Heart left ventricle (tissue), 16 donors: ENCODE measurements around the gene SRXN1. TPM values are rescaled to one million over a fixed set of nuclear protein-coding genes. Genes with fewer than 3 reads are reported as not detected.

Experiments
- ATAC-seq, 4 donors: fragments of 200-7000 bp; cut with Tn5 transposase; one replicate each; pipeline ENCODE4 v1.9.1; 2020 to 2022; ENCODE audit warnings: moderate library complexity in 4 of 4, mild to moderate bottlenecking in 3 of 4, moderate number of reproducible peaks in 1 of 4
- DNase-seq, 5 donors: peaks; one replicate each; pipeline ENCODE4 v3.0.0-alpha.2; 2020
- H3K27ac ChIP-seq, 12 donors: fragments of 200-600 bp; sonication (generic) in 4 of 12; one replicate each; pipeline versions ENCODE4 v1.5.0 to v1.8.0; 2016 to 2022; ENCODE audit warnings: mild to moderate bottlenecking in 2 of 12
- H3K27me3 ChIP-seq, 9 donors: fragments of 200-600 bp; sonication (generic) in 2 of 9; one replicate each; pipeline versions ENCODE4 v1.5.1 to v1.8.0; 2016 to 2022; ENCODE audit warnings: mild to moderate bottlenecking in 3 of 9
- H3K36me3 ChIP-seq, 9 donors: fragments of 200-600 bp; sonication (generic) in 2 of 9; one replicate each; pipeline versions ENCODE4 v1.5.0 to v1.8.0; 2018 to 2022; ENCODE audit warnings: mild to moderate bottlenecking in 2 of 9
- H3K4me1 ChIP-seq, 12 donors: fragments of 200-600 bp; sonication (generic) in 4 of 12; one replicate each; pipeline versions ENCODE4 v1.5.0 to v1.8.0; 2016 to 2022; ENCODE audit warnings: mild to moderate bottlenecking in 3 of 12
- H3K4me3 ChIP-seq, 12 donors: fragments of 200-600 bp; sonication (generic) in 4 of 12; one replicate each; pipeline versions ENCODE4 v1.5.0 to v1.8.0; 2017 to 2022; ENCODE audit warnings: mild to moderate bottlenecking in 9 of 12, moderate library complexity in 4 of 12
- H3K9me3 ChIP-seq, 12 donors: fragments of 200-600 bp; sonication (generic) in 4 of 12; one replicate each; pipeline versions ENCODE4 v1.5.0 to v1.8.0; 2016 to 2022; ENCODE audit warnings: mild to moderate bottlenecking in 1 of 12
- POLR2A ChIP-seq, 2 donors: fragments of 450-650 bp; IDR thresholded peaks; one replicate each; pipeline ENCODE4 v1.6.1; 2017; ENCODE audit warnings: antibody characterized with exemption in 2 of 2, mild to moderate bottlenecking in 2 of 2, moderate library complexity in 2 of 2
- WGBS, 4 donors: extraction: QIAGEN DNeasy Blood & Tissue Kit in 2 of 4; methylation state at CpG; one replicate each; pipeline versions ENCODE4 v1.1.5 to v1.1.7; 2013 to 2018; 5-methylcytosine and 5-hydroxymethylcytosine counted together
- intact Hi-C, 10 donors: fragments of 100-400 bp; cut with DNase I; formaldehyde crosslinking; loops; one replicate each; pipeline versions ENCODE4 v1.11.1 to v1.14.2; 2022
- polyA plus RNA-seq, 2 donors: library from polyadenylated mRNA; stranded (reverse); fragments of 200-250 nt; gene quantifications; one replicate each; pipeline ENCODE4 v1.2.3, GENCODE V29; 2013
- total RNA-seq, 9 donors: library from RNA; depleted of rRNA in 2 of 9; stranded (reverse); fragments of >200 nt in 2 of 9; fragmentation: NEBNext Ultra II Directional in 3 of 9; extraction: Animal tissue kit (Norgen Biotek cat#: 25700) in 3 of 9; gene quantifications; one replicate each; pipeline versions ENCODE4 v1.1.0 to v1.2.4, GENCODE V29; 2016 to 2023
- TF ChIP-seq, protein P1 (sequence below), 12 donors: fragments of 200-600 bp; sonication (generic) in 4 of 12; IDR thresholded peaks; one replicate each; pipeline versions ENCODE4 v1.5.0 to v1.8.0; 2018 to 2022; ENCODE audit warnings: antibody characterized with exemption in 12 of 12, mild to moderate bottlenecking in 5 of 12
- donor health status: ischemic (EF 13 %, LVEDD 7.1; RV severe dilation, severe dysfunction).
- donor health status: healthy with polysubstance abuse.
- donor health status: DM: no; HTN: yes; CAD: no.
- donor health status: DM: no; HTN: no; CAD: no.
- donor health status: ischemic (EF 25% LVEDD 6.9; RV normal size, moderate dysfunction).
- donor health status: ischemic (EF 25% LVEDD 5.7; RV mildly dilated, moderate dysfunction).
- donor health status: healthy.
- donor health status: DM: yes; HTN: yes; CAD: no.
- donor health status: ischemic (EF 35%, LVEDD 5.7; RV mildly dilated, moderate dysfunction).
- donor health status: nonischemic (EF 11% LVEDD 7.7; RV severe dilation, severe dysfunction).
- donor health status: DM: yes; HTN: yes; CAD: no.
- donor health status: PGD.
- donor health status: ischemic (EF 29% LVEDD 5.4; RV normal size, mild dysfunction).
- donor health status: nonischemic (EF 23%, LVEDD 6.1; RV moderate dilation, normal function).

SRXN1 gene
- total and polyA plus RNA-seq, 11 donors: 11.8 to 147 (median 39.1) TPM

GRCh38 chr20:666877-667276 lies 13.9 kb upstream of the SRXN1 start:
- Histone ChIP-seq H3K36me3 (no peaks in the 10 kb centered on the region), H3K4me1 (peaks cover 0 to 56% (median 12%) of the 10 kb centered on the region in 12 donors), H3K27me3 (peaks cover 10 to 60% (median 45%) of the 10 kb centered on the region in 9 donors), H3K9me3 (no peaks in the 10 kb centered on the region), H3K27ac (peak overlapping the region; percentile 6 to 80 (median 62)), H3K4me3 (no peak overlapping the region)
- peak in 1 of 5 donors; percentile 47 for DNase-seq
- peak; percentile 40 to 78 (median 69) for ATAC-seq
- no peak for TF ChIP-seq POLR2A (IDR thresholded peaks at IDR 0.05)
- TF ChIP-seq, protein P1, sequence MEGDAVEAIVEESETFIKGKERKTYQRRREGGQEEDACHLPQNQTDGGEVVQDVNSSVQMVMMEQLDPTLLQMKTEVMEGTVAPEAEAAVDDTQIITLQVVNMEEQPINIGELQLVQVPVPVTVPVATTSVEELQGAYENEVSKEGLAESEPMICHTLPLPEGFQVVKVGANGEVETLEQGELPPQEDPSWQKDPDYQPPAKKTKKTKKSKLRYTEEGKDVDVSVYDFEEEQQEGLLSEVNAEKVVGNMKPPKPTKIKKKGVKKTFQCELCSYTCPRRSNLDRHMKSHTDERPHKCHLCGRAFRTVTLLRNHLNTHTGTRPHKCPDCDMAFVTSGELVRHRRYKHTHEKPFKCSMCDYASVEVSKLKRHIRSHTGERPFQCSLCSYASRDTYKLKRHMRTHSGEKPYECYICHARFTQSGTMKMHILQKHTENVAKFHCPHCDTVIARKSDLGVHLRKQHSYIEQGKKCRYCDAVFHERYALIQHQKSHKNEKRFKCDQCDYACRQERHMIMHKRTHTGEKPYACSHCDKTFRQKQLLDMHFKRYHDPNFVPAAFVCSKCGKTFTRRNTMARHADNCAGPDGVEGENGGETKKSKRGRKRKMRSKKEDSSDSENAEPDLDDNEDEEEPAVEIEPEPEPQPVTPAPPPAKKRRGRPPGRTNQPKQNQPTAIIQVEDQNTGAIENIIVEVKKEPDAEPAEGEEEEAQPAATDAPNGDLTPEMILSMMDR (IDR thresholded peaks at IDR 0.05): no peak
- intact Hi-C loops: loop anchor here in 4 of 10 donors (1.0 to 10.0 kb wide), 4 partner anchors 14 to 312 kb away; partner anchors contain the start of gene SRXN1 (in 1 of the 4)
- 25 to 32% (median 30%) methylated on average over 4 of the region's 4 CpGs for WGBS, 4 donors

GRCh38 chr20:665276-665675 lies 12.3 kb upstream of the SRXN1 start:
- no peaks in the 10 kb centered on the region for H3K36me3 ChIP-seq
- DNase-seq (no peak), ATAC-seq (no peak)
- 26 to 48% (median 44%) methylated on average over 6 of the region's 6 CpGs for WGBS, 4 donors
- TF ChIP-seq POLR2A (IDR thresholded peaks at IDR 0.05): no peak
- TF ChIP-seq, protein P1 (IDR thresholded peaks at IDR 0.05): no peak
- no peaks in the 10 kb centered on the region for H3K9me3 ChIP-seq
- intact Hi-C loops: loop anchor here in 4 of 10 donors (5.0 to 10.0 kb wide), 3 partner anchors 62 to 310 kb away; no protein-coding TSS in a partner anchor
- H3K27ac ChIP-seq: peak overlapping the region in 1 of 12 donors; percentile 76
- no peak overlapping the region for H3K4me3 ChIP-seq
- peaks cover 0 to 54% (median 16%) of the 10 kb centered on the region in 12 donors for H3K4me1 ChIP-seq
- H3K27me3 ChIP-seq: peaks cover 12 to 65% (median 47%) of the 10 kb centered on the region in 9 donors

DNA sequence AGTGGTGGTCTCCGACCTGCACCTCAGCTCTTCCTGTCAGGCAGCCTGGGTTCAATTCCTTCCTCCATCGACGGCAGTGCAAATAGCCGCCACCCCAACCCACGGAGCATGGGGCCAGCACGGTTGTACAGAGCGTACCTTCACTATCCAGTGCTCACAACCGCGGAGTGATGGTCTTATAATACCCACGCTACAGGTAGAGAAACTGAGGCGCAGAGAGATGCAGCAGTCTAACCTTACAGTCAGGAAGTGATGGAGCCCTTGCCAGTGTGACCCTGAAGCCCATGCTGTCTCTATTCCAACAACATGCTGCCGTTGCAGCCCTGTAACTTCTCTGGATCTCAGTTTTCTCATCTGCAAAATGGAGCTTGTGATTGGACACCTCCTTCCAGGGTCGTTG lies 11.6 kb upstream of the SRXN1 start:
- WGBS, 4 donors: 33 to 46% (median 41%) methylated on average over 12 to 13 of the region's 13 CpGs
- Histone ChIP-seq H3K27me3 (peaks cover 12 to 63% (median 47%) of the 10 kb centered on the region in 9 donors), H3K36me3 (no peaks in the 10 kb centered on the region), H3K27ac (no peak overlapping the region), H3K4me1 (peaks cover 0 to 48% (median 13%) of the 10 kb centered on the region in 12 donors), H3K4me3 (no peak overlapping the region), H3K9me3 (no peaks in the 10 kb centered on the region)
- intact Hi-C loops: loop anchor here in 1 of 10 donors (10.0 kb wide), 1 partner anchor 310 kb away; no protein-coding TSS in a partner anchor
- TF ChIP-seq, protein P1 (IDR thresholded peaks at IDR 0.05): no peak
- no peak for TF ChIP-seq POLR2A (IDR thresholded peaks at IDR 0.05)
- ATAC-seq (no peak), DNase-seq (no peak)

DNA sequence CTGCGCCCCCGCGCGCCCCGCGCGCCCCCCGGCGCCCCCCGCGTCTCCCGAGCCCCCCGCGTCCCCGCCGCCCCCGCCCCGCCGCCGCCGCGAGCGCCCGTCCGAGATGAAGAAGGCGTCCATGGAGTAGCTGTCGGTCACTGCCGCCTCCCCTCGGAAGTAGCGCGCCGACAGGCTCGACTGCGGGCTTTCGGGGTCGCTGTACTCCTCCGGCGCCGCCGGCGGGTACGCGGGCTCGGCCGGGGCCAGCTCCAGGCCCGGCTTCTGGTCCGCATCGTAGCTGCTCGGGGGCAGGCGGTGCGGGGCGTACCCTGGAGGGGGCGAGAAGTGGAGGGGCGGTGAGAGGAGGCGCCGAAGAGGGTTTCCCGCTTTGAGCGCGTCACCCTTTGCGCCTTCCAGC lies 11.2 kb upstream of the SRXN1 start:
- H3K27me3 ChIP-seq: peaks cover 12 to 60% (median 47%) of the 10 kb centered on the region in 9 donors
- peaks cover 0 to 43% (median 13%) of the 10 kb centered on the region in 12 donors for H3K4me1 ChIP-seq
- TF ChIP-seq, protein P1 (IDR thresholded peaks at IDR 0.05): no peak
- no peak for TF ChIP-seq POLR2A (IDR thresholded peaks at IDR 0.05)
- H3K36me3 ChIP-seq: no peaks in the 10 kb centered on the region
- no peak overlapping the region for H3K27ac ChIP-seq
- no peak for DNase-seq
- intact Hi-C loops: loop anchor here in 1 of 10 donors (10.0 kb wide), 1 partner anchor 309 kb away; no protein-coding TSS in a partner anchor
- no peak overlapping the region for H3K4me3 ChIP-seq
- no peaks in the 10 kb centered on the region for H3K9me3 ChIP-seq
- WGBS, 4 donors: 5 to 16% (median 8%) methylated on average over 5 to 60 of the region's 60 CpGs
- ATAC-seq: no peak
